ENCODE results near the gene NDUFC1. TPM values are rescaled to one million over a fixed set of nuclear protein-coding genes. Genes with fewer than 3 reads are reported as not detected.
"Not testable (repeated sequence)": the region's sequence is repeated elsewhere in the genome, so short reads cannot be mapped to it uniquely, and the experiment has no call there.

NDUFC1 gene
- total RNA-seq, result 10 to 100 TPM; 41.9 to 64.8 TPM

DNA sequence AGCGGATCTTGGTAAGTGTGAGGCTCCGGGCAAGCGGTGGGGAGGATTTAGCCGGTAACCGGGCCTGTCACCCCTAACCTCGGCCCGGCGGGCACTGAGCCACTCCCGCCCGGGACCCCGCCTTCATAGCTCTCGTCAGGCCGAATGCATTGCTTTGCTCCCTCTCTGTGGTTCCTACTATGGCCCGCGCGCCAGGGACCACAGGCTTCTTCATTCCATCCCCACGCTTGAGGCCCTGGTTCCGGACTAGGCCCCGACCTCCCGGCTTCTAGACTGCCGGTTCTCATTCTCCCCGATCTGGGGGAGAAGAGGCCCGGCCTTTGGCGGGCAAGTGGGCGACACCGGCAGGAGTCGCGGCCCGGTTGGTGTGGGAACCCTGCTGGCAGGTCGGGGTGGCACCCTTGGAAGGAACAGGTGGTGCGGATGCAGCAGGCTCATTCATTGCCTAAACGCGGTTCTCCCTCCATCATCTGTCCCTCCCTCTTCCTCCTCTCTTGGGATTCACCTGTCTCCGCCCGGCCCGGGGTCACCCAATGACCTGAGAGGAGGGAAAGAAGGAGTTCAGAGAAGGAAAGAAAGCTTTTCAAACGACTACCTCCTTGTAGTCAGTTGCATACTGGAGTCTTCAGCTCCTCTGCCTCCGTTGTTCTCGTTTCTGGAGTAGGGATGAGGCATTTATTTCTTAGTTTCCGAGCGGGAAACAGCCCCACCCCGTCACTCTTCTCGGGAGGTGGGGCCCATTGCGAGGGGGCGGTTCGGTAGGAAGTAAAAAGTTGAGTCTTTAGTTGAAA, at the start of gene NDUFC1:
Gene NDUFC1, minus strand, starts transcription at position 657 of the 791 bp plus-strand sequence. CDS start 6,679 bp downstream, outside the sequence.
- Mint-ChIP-seq H3K36me3 (ENCODE audit: low read depth) (peaks cover 50% of the 10 kb centered on the region), H3K27me3 (no peaks in the 10 kb centered on the region), H3K27ac (peak within 1 kb of the TSS; percentile 96), H3K4me1 (peaks cover 61% of the 10 kb centered on the region), H3K4me3 (peak within 1 kb of the TSS; percentile 98), H3K9me3 (ENCODE audit: low read depth) (peaks cover 5% of the 10 kb centered on the region)
- ATAC-seq (peak; percentile 46), DNase-seq (peak; percentile 83)
- intact Hi-C loops (cut with DNase I, micrococcal nuclease), result loop anchor here (1.0 to 5.0 kb wide), 11 partner anchors 29 to 1220 kb away; partner anchors contain the start of genes ELF2 (in 2 of the 2), ELMOD2 (in 2 of the 2), NOCT (in 2 of the 2) and SETD7 (in 1 of the 2)
- POLR2A ChIA-PET, result interaction anchor here (0.6 to 3.4 kb wide), 9 partner anchors 10 to 255 kb away, joined by 3 to 34 read pairs (median 7); partner anchors contain the start of genes ELF2 and SETD7
- CTCF ChIA-PET, result interaction anchor here (0.6 to 2.3 kb wide), 11 partner anchors 20 to 352 kb away, joined by 3 to 10 read pairs (median 3); no protein-coding TSS in a partner anchor

GRCh38 chr4:139337612-139338011, 35.3 kb upstream of the NDUFC1 start:
- ChIA-PET CTCF (interaction anchor here (0.6 to 0.7 kb wide), 3 partner anchors 201 to 1820 kb away, joined by 3 read pairs; no protein-coding TSS in a partner anchor), POLR2A (no interaction called here)
- no peak overlapping the region for H3K27ac Mint-ChIP-seq
- H3K9me3 Mint-ChIP-seq (ENCODE audit: low read depth), result no peaks in the 10 kb centered on the region
- H3K27me3 Mint-ChIP-seq, result no peaks in the 10 kb centered on the region
- peaks cover 41% of the 10 kb centered on the region for H3K36me3 Mint-ChIP-seq (ENCODE audit: low read depth)
- peaks cover 17% of the 10 kb centered on the region for H3K4me1 Mint-ChIP-seq
- intact Hi-C loops (cut with DNase I, micrococcal nuclease), result loop anchor here in 1 of 2 experiments (5.0 kb wide), 1 partner anchor 35 kb away; the partner anchor contains the start of genes NAA15 and NDUFC1
- DNase-seq, result no peak
- ATAC-seq, result no peak
- no peak overlapping the region for H3K4me3 Mint-ChIP-seq

- DNase-seq (no peak), ATAC-seq (peak; percentile 86)
- ChIA-PET CTCF (interaction anchor here (0.6 to 1.5 kb wide), 6 partner anchors 11 to 35 kb away, joined by 3 to 7 read pairs (median 3); partner anchors contain the start of gene NAA15), POLR2A (interaction anchor here (0.7 kb wide), 2 partner anchors 10 to 85 kb away, joined by 4 to 6 read pairs; no protein-coding TSS in a partner anchor)
- Mint-ChIP-seq H3K4me3 (no peak overlapping the region), H3K9me3 (ENCODE audit: low read depth) (no peaks in the 10 kb centered on the region), H3K36me3 (ENCODE audit: low read depth) (peaks cover 42% of the 10 kb centered on the region), H3K27ac (peak overlapping the region; percentile 42), H3K27me3 (no peaks in the 10 kb centered on the region), H3K4me1 (peaks cover 44% of the 10 kb centered on the region)
- intact Hi-C loops (cut with DNase I, micrococcal nuclease), result loop anchor here in 1 of 2 experiments (2.0 kb wide), 1 partner anchor 66 kb away; no protein-coding TSS in a partner anchor
Observed at GRCh38 chr4:139333046-139333445, 30.8 kb upstream of the NDUFC1 start.

GRCh38 chr4:139331185-139331584, 28.9 kb upstream of the NDUFC1 start:
- Mint-ChIP-seq H3K36me3 (ENCODE audit: low read depth) (peaks cover 38% of the 10 kb centered on the region), H3K9me3 (ENCODE audit: low read depth) (no peaks in the 10 kb centered on the region), H3K27me3 (no peaks in the 10 kb centered on the region), H3K4me1 (peaks cover 48% of the 10 kb centered on the region), H3K27ac (peak overlapping the region; percentile 69), H3K4me3 (no peak overlapping the region)
- ATAC-seq (no peak), DNase-seq (no peak)
- ChIA-PET CTCF (interaction anchor here (0.7 to 2.3 kb wide), 8 partner anchors 21 to 275 kb away, joined by 3 to 12 read pairs (median 4); partner anchors contain the start of gene NDUFC1), POLR2A (interaction anchor here (1.9 kb wide), 1 partner anchor 30 kb away, joined by 11 read pairs; the partner anchor contains the start of gene NAA15)
- intact Hi-C loops (cut with DNase I, micrococcal nuclease), result loop anchor here in 1 of 2 experiments (2.0 kb wide), 1 partner anchor 28 kb away; the partner anchor contains the start of gene NDUFC1

DNA sequence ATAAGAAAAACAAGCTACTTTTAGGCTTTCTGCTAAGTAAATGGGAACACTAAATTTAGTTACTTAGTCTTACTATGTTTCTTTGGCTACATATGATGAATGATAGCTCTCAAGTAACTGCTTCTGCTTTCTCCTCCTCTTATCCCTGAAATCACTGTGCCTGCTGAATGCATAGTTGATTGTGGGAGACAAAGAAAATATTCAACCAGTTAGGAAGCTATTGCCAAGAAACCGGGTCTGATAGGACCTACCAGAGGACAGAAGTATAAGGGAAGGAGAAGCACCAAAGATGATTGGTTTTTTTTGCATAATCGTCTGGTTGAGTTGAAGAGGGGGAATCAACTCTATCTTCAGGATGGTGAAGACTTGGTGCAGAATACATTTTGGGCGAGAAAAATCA, 28.0 kb upstream of the NDUFC1 start:
- Mint-ChIP-seq H3K27ac (no peak overlapping the region), H3K4me1 (peaks cover 53% of the 10 kb centered on the region), H3K4me3 (no peak overlapping the region), H3K27me3 (no peaks in the 10 kb centered on the region), H3K9me3 (ENCODE audit: low read depth) (no peaks in the 10 kb centered on the region), H3K36me3 (ENCODE audit: low read depth) (peaks cover 33% of the 10 kb centered on the region)
- CTCF ChIA-PET, result interaction anchor here (0.8 to 2.3 kb wide), 10 partner anchors 9 to 300 kb away, joined by 3 to 12 read pairs (median 3); partner anchors contain the start of genes NAA15 and NDUFC1
- ATAC-seq, result no peak
- intact Hi-C loops (cut with DNase I, micrococcal nuclease), result loop anchor here in 1 of 2 experiments (2.0 kb wide), 1 partner anchor 27 kb away; the partner anchor contains the start of gene NDUFC1
- DNase-seq, result no peak
- POLR2A ChIA-PET, result interaction anchor here (0.7 kb wide), 1 partner anchor 28 kb away, joined by 9 read pairs; the partner anchor contains the start of gene NDUFC1

GRCh38 chr4:139329665-139330200, 27.5 kb upstream of the NDUFC1 start:
- Mint-ChIP-seq H3K27ac (peak overlapping the region; percentile 8), H3K36me3 (ENCODE audit: low read depth) (peaks cover 33% of the 10 kb centered on the region), H3K27me3 (no peaks in the 10 kb centered on the region), H3K4me3 (no peak overlapping the region), H3K4me1 (peaks cover 57% of the 10 kb centered on the region), H3K9me3 (ENCODE audit: low read depth) (no peaks in the 10 kb centered on the region)
- ATAC-seq (no peak), DNase-seq (no peak)
- ChIA-PET POLR2A (interaction anchor here (0.7 kb wide), 1 partner anchor 28 kb away, joined by 9 read pairs; the partner anchor contains the start of gene NDUFC1), CTCF (interaction anchor here (0.6 to 2.3 kb wide), 11 partner anchors 8 to 299 kb away, joined by 3 to 12 read pairs (median 3); partner anchors contain the start of genes NAA15 and NDUFC1)
- intact Hi-C loops (cut with DNase I, micrococcal nuclease), result loop anchor here in 1 of 2 experiments (2.0 kb wide), 1 partner anchor 27 kb away; the partner anchor contains the start of gene NDUFC1

DNA sequence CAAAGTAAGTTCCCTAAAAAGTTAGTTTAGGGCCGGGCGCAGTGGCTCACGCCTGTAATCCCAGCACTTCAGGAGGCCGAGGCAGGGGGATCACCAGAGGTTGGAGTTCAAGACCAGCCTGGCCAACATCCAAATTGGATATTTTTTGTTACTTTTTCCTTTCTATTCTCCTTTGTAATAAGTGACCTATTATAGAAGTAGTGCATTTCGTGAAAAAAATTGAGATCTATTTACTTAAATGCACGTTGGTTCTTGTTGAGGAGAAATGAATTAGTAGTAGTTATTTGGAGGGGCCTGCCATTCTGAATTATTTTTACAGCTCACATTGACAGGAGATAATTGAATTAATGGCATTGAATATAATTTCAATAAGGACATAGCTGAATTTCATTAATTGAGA, 22.3 kb upstream of the NDUFC1 start:
- Mint-ChIP-seq H3K4me1 (peaks cover 59% of the 10 kb centered on the region), H3K36me3 (ENCODE audit: low read depth) (peaks cover 43% of the 10 kb centered on the region)

DNA sequence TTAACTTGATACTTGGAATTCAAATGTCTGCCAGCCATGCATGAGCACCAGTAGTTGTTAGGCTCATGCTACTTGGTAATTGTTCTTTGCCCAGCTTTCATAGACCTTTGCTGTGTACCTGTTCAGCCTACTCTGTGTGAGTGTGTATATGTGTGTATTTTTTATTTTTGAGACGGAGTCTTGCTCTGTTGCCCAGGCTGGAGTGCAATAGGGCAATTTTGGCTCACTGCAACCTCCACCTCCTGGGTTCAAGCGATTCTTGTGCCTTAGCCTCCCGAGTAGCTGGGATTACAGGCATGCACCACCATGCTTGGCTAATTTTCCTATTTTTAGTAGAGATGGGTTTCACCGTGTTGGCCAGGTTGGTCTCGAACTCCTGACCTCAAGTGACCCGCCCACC, 20.3 kb upstream of the NDUFC1 start:
- POLR2A ChIA-PET, H3K27ac Mint-ChIP-seq, H3K27me3 Mint-ChIP-seq: not testable (repeated sequence)

More for the DNA sequence above, 22.3 kb upstream of the NDUFC1 start:
- ATAC-seq, result no peak
- intact Hi-C loops (cut with DNase I, micrococcal nuclease), result no loop called here
- Mint-ChIP-seq H3K27me3 (no peaks in the 10 kb centered on the region), H3K27ac (no peak overlapping the region), H3K4me3 (no peak overlapping the region), H3K9me3 (ENCODE audit: low read depth) (peaks cover 4% of the 10 kb centered on the region)
- CTCF ChIA-PET, result interaction anchor here (0.7 kb wide), 1 partner anchor 12 kb away, joined by 3 read pairs; no protein-coding TSS in a partner anchor
- DNase-seq, result no peak
- POLR2A ChIA-PET, result no interaction called here

GRCh38 chr4:139322070-139322469, 19.8 kb upstream of the NDUFC1 start:
- DNase-seq; H3K9me3 Mint-ChIP-seq (ENCODE audit: low read depth); H3K4me3 Mint-ChIP-seq; ATAC-seq; intact Hi-C loops (cut with DNase I, micrococcal nuclease); H3K27me3 Mint-ChIP-seq: not testable (repeated sequence)
- ChIA-PET POLR2A (interaction anchor here (0.6 kb wide), 1 partner anchor 247 kb away, joined by 3 read pairs; no protein-coding TSS in a partner anchor), CTCF (interaction anchor here (0.6 to 1.9 kb wide), 4 partner anchors 8 to 1901 kb away, joined by 3 to 5 read pairs (median 4); no protein-coding TSS in a partner anchor)
- H3K4me1 Mint-ChIP-seq, result peaks cover 61% of the 10 kb centered on the region
- H3K27ac Mint-ChIP-seq, result peak overlapping the region; percentile 42
- peaks cover 25% of the 10 kb centered on the region for H3K36me3 Mint-ChIP-seq (ENCODE audit: low read depth)

More for the DNA sequence above, 20.3 kb upstream of the NDUFC1 start:
- DNase-seq; intact Hi-C loops (cut with DNase I, micrococcal nuclease); ATAC-seq; H3K9me3 Mint-ChIP-seq (ENCODE audit: low read depth); H3K4me3 Mint-ChIP-seq: not testable (repeated sequence)
- peaks cover 58% of the 10 kb centered on the region for H3K4me1 Mint-ChIP-seq
- CTCF ChIA-PET, result interaction anchor here (0.9 to 1.9 kb wide), 2 partner anchors 7 to 11 kb away, joined by 3 to 5 read pairs; no protein-coding TSS in a partner anchor
- peaks cover 25% of the 10 kb centered on the region for H3K36me3 Mint-ChIP-seq (ENCODE audit: low read depth)

- CTCF ChIA-PET, result interaction anchor here (0.6 kb wide), 1 partner anchor 21 kb away, joined by 3 read pairs; no protein-coding TSS in a partner anchor
- DNase-seq (no peak), ATAC-seq (no peak)
- Mint-ChIP-seq H3K36me3 (ENCODE audit: low read depth) (peaks cover 31% of the 10 kb centered on the region), H3K4me1 (peaks cover 71% of the 10 kb centered on the region), H3K27ac (no peak overlapping the region), H3K4me3 (no peak overlapping the region), H3K27me3 (no peaks in the 10 kb centered on the region), H3K9me3 (ENCODE audit: low read depth) (peaks cover 7% of the 10 kb centered on the region)
- intact Hi-C loops (cut with DNase I, micrococcal nuclease), result no loop called here
- POLR2A ChIA-PET, result no interaction called here
Observed at GRCh38 chr4:139319571-139319970, 17.3 kb upstream of the NDUFC1 start.
